DOHH2 (cell line): ENCODE measurements around the gene INPP4B.

Experiments
- EZH2phosphoT487 ChIP-seq: fragments of 200-600 bp; sonication (generic); IDR thresholded peaks from 2 replicates; pipeline ENCODE4 v1.6.1; 2017; ENCODE audit warnings: borderline replicate concordance, mild to moderate bottlenecking, antibody characterized with exemption, low read length, moderate library complexity, mixed read lengths
- TF ChIP-seq, protein P1 (sequence below): fragments of 200-600 bp; sonication (generic); IDR thresholded peaks from one replicate; pipeline ENCODE4 v1.5.1; 2014; ENCODE audit warnings: antibody characterized with exemption, mild to moderate bottlenecking, low read depth, low read length; ENCODE audit not compliant: poor library complexity, severe bottlenecking

DNA sequence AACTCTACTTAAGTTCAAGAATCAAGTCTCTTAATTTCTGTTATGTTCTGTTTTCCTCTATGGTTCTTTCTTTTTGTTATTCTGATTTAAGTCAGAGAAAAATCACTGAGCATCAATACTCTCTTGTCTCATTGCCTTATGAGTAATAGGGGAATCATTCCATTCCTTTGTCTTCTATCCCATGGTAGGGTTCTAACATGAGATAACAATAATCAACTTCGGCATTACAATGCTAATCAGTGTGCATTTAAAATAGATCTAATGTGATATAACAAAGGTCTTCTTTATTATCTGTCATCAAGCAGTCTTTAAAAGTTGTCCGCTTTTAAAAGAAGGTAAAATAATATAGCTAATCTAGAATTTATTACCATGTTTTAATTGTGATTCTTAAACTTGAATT lies 762.8 kb downstream of the INPP4B start:
- TF ChIP-seq EZH2phosphoT487 = no peak
- TF ChIP-seq, protein P1, sequence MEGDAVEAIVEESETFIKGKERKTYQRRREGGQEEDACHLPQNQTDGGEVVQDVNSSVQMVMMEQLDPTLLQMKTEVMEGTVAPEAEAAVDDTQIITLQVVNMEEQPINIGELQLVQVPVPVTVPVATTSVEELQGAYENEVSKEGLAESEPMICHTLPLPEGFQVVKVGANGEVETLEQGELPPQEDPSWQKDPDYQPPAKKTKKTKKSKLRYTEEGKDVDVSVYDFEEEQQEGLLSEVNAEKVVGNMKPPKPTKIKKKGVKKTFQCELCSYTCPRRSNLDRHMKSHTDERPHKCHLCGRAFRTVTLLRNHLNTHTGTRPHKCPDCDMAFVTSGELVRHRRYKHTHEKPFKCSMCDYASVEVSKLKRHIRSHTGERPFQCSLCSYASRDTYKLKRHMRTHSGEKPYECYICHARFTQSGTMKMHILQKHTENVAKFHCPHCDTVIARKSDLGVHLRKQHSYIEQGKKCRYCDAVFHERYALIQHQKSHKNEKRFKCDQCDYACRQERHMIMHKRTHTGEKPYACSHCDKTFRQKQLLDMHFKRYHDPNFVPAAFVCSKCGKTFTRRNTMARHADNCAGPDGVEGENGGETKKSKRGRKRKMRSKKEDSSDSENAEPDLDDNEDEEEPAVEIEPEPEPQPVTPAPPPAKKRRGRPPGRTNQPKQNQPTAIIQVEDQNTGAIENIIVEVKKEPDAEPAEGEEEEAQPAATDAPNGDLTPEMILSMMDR = no peak
